GM12892 (cell line): ENCODE measurements around the gene SIK3.

Experiments used
- POLR2A ChIP-seq: IDR thresholded peaks from 2 replicates; pipeline ENCODE4 v1.6.1; 2011; ENCODE audit warnings: low read depth, low read length, control low read depth
- POLR2AphosphoS5 ChIP-seq: IDR thresholded peaks from 2 replicates; pipeline ENCODE4 v1.6.1; 2011; ENCODE audit warnings: low read depth, low read length, control low read depth
- TAF1 ChIP-seq: IDR thresholded peaks from 2 replicates; pipeline ENCODE4 v1.6.1; 2011; ENCODE audit warnings: low read depth, mild to moderate bottlenecking, control low read depth, low read length, borderline replicate concordance

DNA sequence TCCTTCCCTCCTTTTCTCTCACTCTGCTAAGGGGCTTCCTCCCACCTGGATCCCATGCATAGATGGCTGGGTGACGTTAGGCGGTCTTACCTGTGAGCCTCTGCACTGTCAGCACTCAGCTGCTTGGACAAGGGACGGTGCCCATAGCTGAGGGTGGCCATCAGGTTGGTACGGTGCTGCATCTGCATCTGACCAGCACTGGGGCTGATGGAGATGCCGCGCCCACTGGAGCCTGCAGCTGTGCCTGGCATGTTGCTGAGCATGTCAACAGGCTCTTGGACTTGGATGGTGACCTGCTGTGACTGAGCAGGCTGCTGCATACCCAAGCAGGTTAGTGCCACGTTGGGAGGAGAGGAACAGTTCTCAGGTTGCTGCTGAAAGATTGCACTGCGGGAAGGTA is 239.1 kb downstream of the SIK3 start:
- TF ChIP-seq POLR2AphosphoS5 (no peak), POLR2A (no peak), TAF1 (no peak)
